HG02981 (cell line): ENCODE data around the gene ZNF502.
"Not testable (repeated sequence)": the region's sequence is repeated elsewhere in the genome, so short reads cannot be mapped to it uniquely, and the experiment has no call there.

Experiments used
- ATAC-seq: cut with Tn5 transposase; IDR thresholded peaks from one replicate; pipeline ENCODE4 v1.9.1; 2021; ENCODE audit warnings: mild to moderate bottlenecking, moderate library complexity; ENCODE audit not compliant: unreplicated experiment

Gene ZNF502

GRCh38 chr3:44712455-44713075 is at the start of gene ZNF502:
ZNF502 (plus strand) TSS chr3:44712660; CDS start chr3:44720262, 7,602 bp downstream.
- no peak for ATAC-seq

DNA sequence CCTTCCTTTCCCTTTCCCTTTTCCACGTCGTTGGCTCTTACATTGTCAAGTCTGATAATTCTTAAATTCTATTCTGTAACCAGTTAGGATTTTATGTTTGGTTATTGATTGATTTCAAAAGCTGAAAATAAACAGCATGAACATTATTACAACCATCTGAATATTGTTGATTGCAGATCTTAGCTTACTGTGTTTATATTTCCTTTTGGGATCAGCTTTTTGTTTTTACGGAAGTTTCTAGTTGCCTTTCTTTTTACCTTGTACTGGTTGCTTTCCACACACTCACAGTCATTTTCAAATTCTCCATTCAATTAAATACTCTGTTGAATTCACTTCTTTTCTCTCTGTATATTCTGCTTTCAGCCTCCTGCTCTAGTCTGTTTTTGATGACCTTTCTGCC is 47.3 kb upstream of the ZNF502 start:
- no peak for ATAC-seq

GRCh38 chr3:44666346-44666745 is 46.1 kb upstream of the ZNF502 start:
- no peak for ATAC-seq

DNA sequence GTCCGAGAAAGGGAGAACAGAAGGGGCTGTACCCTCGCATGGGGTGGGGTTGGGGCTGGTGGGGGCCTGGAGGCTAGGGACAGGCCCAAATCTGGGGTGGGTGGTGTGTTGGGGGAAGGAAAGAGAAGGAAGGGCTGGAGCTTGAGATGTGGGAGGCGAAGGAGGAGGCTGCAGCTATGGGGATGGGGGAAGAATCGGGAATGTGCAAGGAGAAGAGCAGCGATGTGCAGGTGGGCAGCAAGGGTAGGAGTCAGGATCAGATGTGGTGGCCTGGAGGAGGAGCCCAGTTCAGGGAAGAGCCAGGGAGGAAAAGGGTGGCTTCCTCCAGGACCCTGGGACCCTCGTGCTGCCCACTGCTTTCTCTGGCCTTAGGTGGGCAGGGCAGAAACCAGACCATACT is 42.7 kb upstream of the ZNF502 start:
- no peak for ATAC-seq

- not testable (repeated sequence) for ATAC-seq
Observed at GRCh38 chr3:44673466-44673865, 39.0 kb upstream of the ZNF502 start.

DNA sequence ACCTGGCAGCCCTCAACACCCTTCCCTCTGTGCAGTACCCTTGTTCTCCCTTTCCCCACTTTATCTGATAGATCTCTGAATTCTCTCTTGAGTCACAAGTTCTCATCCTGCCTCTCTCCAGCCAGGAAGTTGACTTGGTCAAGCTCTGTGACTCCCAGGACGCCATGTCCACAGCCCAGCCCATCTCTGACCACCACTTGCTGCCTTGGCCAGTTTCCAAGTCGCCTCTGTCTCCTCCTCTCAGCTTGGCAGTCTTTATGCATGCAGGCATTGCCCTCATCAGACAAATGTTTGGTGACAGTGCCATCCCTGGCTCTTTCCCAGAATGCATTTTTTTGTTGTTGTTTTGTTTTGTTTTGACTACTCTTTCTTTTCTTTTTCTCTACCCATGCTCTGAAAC is 38.2 kb upstream of the ZNF502 start:
- no peak for ATAC-seq

DNA sequence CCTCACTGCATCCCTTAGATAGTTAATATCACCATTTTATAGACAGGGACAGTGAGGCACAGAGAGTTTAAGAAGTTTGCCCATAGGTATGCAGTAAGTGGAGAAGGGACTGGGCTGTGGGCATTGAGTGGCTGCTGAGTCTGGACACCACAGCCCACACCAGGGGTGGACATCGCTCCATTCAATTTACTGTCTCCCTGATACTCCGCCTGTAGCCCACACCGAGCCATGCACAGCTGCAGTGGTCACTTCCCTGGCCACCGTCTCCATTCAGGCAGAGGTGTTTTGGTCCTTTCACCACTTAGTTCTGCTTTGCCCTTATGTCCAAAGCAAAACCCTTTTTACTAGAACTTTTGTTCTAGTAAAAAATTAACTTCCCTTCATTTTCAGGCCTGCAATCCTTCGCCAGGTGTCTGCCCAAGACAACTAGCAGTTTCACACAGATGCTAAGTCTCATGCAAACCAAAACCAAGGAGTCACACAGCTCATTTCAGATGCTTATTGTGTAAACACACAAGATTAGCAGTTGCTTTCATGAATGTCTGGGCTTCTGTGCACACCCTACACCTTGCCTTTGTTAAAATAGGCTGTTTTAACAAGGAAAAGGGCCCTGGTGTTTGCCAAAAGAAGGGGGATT is 33.9 kb upstream of the ZNF502 start:
- no peak for ATAC-seq

DNA sequence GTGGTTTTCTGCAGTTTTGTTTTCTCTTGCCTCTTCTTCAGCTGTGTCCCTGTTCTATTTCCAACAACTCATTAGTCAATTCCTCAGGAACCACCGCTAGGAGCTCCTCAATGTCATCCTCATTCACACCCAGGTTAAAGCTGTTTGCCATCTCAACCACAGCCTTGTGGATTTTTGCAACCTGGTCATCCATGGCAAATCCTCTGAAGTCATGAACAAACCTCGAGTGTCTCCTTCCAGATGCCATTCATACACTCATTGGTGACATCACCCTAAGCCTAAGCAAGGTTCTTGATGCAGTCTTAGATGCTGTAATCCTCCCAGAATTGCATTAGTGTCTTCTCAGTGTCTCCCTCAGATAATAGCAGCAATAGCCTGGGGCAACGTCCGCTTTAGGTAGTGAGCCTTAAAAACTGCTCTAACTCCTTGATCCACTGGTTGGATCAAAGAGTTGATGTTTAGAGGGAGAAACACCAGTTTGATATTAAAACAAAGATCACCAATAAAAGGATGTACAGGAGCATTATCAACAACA is 31.5 kb upstream of the ZNF502 start:
- ATAC-seq: no peak

- ATAC-seq: no peak
Observed at GRCh38 chr3:44682182-44682896, 30.1 kb upstream of the ZNF502 start.

- ATAC-seq: peak; percentile 65
Observed at GRCh38 chr3:44685128-44685800, 27.2 kb upstream of the ZNF502 start.

GRCh38 chr3:44687898-44688297 is 24.6 kb upstream of the ZNF502 start:
- no peak for ATAC-seq

GRCh38 chr3:44721231-44722102 is 9.0 kb downstream of the ZNF502 start:
- ATAC-seq: no peak

DNA sequence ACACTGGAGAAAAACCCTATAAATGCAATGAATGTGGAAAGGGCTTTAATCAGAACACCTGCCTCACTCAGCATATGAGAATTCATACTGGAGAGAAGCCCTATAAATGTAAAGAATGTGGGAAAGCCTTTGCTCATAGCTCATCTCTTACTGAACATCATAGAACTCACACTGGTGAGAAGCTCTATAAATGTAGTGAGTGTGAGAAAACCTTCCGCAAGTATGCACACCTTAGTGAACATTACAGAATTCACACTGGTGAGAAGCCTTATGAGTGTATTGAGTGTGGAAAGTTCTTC is 9.6 kb downstream of the ZNF502 start:
- no peak for ATAC-seq

- ATAC-seq: no peak
Observed at GRCh38 chr3:44729384-44729910, 17.0 kb downstream of the ZNF502 start, which contains the start of gene ZNF501. ZNF501 (plus strand) TSS chr3:44729635; CDS start chr3:44734422, 4,787 bp downstream.

DNA sequence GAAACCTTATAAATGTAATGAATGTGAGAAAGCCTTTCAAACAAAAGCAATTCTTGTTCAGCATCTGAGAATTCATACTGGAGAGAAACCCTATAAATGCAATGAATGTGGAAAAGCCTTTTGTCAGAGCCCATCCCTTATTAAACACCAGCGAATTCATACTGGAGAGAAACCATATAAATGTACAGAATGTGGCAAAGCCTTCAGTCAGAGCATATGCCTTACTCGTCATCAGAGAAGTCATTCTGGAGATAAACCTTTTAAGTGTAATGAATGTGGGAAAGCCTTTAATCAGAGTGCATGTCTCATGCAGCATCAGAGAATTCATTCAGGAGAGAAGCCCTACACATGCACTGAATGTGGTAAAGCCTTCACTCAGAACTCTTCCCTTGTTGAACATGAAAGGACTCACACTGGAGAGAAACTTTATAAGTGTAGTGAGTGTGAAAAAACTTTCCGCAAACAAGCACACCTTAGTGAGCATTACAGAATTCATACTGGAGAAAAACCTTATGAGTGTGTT is 22.2 kb downstream of the ZNF502 start:
- no peak for ATAC-seq

GRCh38 chr3:44761101-44761423 is 48.6 kb downstream of the ZNF502 start:
- peak; percentile 8 for ATAC-seq

GRCh38 chr3:44761424-44762169 is 49.1 kb downstream of the ZNF502 start, which contains the start of the genes KIAA1143 and KIF15:
KIAA1143 (minus strand) TSS chr3:44761619; CDS start chr3:44761602, 17 bp downstream.
KIF15 (plus strand) TSS chr3:44761794; CDS start chr3:44761866, 72 bp downstream.
- ATAC-seq: peak; percentile 86

DNA sequence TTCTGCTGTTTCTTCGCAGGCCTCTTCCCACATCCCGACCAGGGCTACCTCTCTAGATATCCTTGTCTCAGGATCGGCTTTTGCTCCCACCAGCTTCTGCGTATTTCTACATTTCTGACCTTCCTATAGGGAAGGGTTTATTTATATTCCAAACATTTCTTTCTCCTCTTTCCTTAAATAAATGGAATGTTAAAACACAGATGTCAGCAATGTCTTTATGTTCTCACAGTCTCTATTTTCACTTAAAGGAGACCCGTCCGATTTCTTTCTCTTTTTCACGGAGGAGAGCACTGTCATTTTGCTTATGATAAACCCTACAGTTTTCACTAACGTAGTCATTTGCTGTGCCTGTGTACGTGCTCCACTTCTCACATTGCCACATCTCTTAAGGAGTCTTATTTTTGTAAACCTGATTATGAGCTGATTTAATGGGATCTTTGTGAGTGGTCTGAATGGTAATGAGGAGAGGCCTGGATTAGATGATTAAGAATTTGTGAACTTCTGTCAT is 49.8 kb downstream of the ZNF502 start:
- ATAC-seq: no peak

- no peak for ATAC-seq
Observed at GRCh38 chr3:44762690-44763089, 50.2 kb downstream of the ZNF502 start.
